Spleen (tissue), 11 donors: ENCODE results near the gene APOC3. TPM values are rescaled to one million over a fixed set of nuclear protein-coding genes. Genes with fewer than 3 reads are reported as not detected.
A peak's percentile ranks its signal among the peaks of the same experiment; 100 is the strongest.

Source experiments
- DNase-seq: peaks from one replicate; pipeline ENCODE4 v3.0.0-alpha.2; 2020
- H3K27ac ChIP-seq, 8 donors: fragments of 200-600 bp; sonication (generic) in 7 of 8; 1 replicate in 4 of 8; 2 replicates in 4 of 8; pipeline versions ENCODE4 v1.5.0 to v1.8.0; 2016 to 2021; ENCODE audit warnings: inconsistent platforms in 4 of 8, mild to moderate bottlenecking in 4 of 8, moderate library complexity in 1 of 8
- H3K27me3 ChIP-seq, 7 donors: fragments of 200-600 bp; sonication (generic) in 6 of 7; replicated peaks in 1 of 7; 1 replicate in 4 of 7; 2 replicates in 3 of 7; pipeline versions ENCODE4 v1.5.0 to v1.8.0; 2016 to 2021; ENCODE audit warnings: inconsistent platforms in 3 of 7, mild to moderate bottlenecking in 1 of 7
- H3K36me3 ChIP-seq, 6 donors: fragments of 200-600 bp; sonication (generic) in 5 of 6; 1 replicate in 4 of 6; 2 replicates in 2 of 6; pipeline versions ENCODE4 v1.5.0 to v1.8.0; 2016 to 2021; ENCODE audit warnings: inconsistent platforms in 2 of 6
- H3K4me1 ChIP-seq, 6 donors: fragments of 200-600 bp; sonication (generic) in 5 of 6; 1 replicate in 3 of 6; 2 replicates in 3 of 6; pipeline versions ENCODE4 v1.5.0 to v1.8.0; 2016 to 2021; ENCODE audit warnings: inconsistent platforms in 3 of 6
- H3K4me3 ChIP-seq, 8 donors: fragments of 200-600 bp; sonication (generic) in 7 of 8; 1 replicate in 4 of 8; 2 replicates in 4 of 8; pipeline versions ENCODE4 v1.5.0 to v1.8.0; 2016 to 2021; ENCODE audit warnings: inconsistent platforms in 4 of 8, mild to moderate bottlenecking in 4 of 8, moderate library complexity in 2 of 8
- H3K9me3 ChIP-seq, 8 donors: fragments of 200-600 bp; sonication (generic) in 7 of 8; 1 replicate in 4 of 8; 2 replicates in 4 of 8; pipeline versions ENCODE4 v1.5.0 to v1.8.0; 2016 to 2021; ENCODE audit warnings: inconsistent platforms in 4 of 8
- POLR2A ChIP-seq, 3 donors: fragments of 450-650 bp; IDR thresholded peaks; one replicate each; pipeline ENCODE4 v1.5.1; 2017; ENCODE audit warnings: antibody characterized with exemption in 3 of 3, mild to moderate bottlenecking in 1 of 3
- POLR2AphosphoS5 ChIP-seq, 3 donors: sonication (generic); formaldehyde crosslinking; IDR thresholded peaks; one replicate each; pipeline ENCODE4 v1.5.1; 2017; ENCODE audit warnings: antibody characterized with exemption in 3 of 3
- WGBS, 5 donors: extraction: QIAGEN DNeasy Blood & Tissue Kit in 3 of 5; methylation state at CpG; one replicate each; pipeline versions ENCODE4 v1.1.5 to v1.1.7; 2013 to 2018; 5-methylcytosine and 5-hydroxymethylcytosine counted together
- intact Hi-C: fragments of 100-400 bp; cut with DNase I; formaldehyde crosslinking; loops from one replicate; pipeline ENCODE4 v1.15.0; 2023; ENCODE audit warnings: low total_unique reads
- polyA plus RNA-seq, 3 donors: library from polyadenylated mRNA; stranded (reverse); fragments of 200-250 nt; gene quantifications; one replicate each; pipeline ENCODE4 v1.2.1, GENCODE V29; 2013
- total RNA-seq, 7 donors: library from RNA; depleted of rRNA in 3 of 7; stranded (reverse); fragments of >200 nt in 3 of 7; fragmentation: NEBNext Ultra II Directional in 4 of 7; extraction: Animal tissue kit (Norgen Biotek cat#: 25700) in 4 of 7; gene quantifications; one replicate each; pipeline versions ENCODE4 v1.1.0 to v1.2.1, GENCODE V29; 2016 to 2021
- TF ChIP-seq, protein P1 (sequence below), 11 experiments: fragments of 200-600 bp in 7 of 11; fragments of 450-650 bp in 4 of 11; sonication (generic) in 4 of 11; IDR thresholded peaks in 8 of 11; conservative IDR thresholded peaks in 3 of 11; 1 replicate in 7 of 11; 2 replicates in 4 of 11; pipeline versions ENCODE4 v1.4.0 to v1.8.0; 2016 to 2021; ENCODE audit warnings: antibody characterized with exemption in 11 of 11, inconsistent platforms in 4 of 11, mild to moderate bottlenecking in 1 of 11
- donor health status: healthy with polysubstance abuse.
- donor health status: DM: no; HTN: no; CAD: no; lungs with moderate emphysema.
- donor health status: DM: no; HTN: no; CAD: no.
- donor health status: Bipolar disorder and iron deficiency.
- donor health status: healthy.
- donor health status: DM: no; HTN: no; CAD: no.
- donor health status: DM: yes; HTN: yes; CAD: no.

APOC3 gene
- total and polyA plus RNA-seq, 10 donors: 0.70 TPM; not detected in 9

DNA sequence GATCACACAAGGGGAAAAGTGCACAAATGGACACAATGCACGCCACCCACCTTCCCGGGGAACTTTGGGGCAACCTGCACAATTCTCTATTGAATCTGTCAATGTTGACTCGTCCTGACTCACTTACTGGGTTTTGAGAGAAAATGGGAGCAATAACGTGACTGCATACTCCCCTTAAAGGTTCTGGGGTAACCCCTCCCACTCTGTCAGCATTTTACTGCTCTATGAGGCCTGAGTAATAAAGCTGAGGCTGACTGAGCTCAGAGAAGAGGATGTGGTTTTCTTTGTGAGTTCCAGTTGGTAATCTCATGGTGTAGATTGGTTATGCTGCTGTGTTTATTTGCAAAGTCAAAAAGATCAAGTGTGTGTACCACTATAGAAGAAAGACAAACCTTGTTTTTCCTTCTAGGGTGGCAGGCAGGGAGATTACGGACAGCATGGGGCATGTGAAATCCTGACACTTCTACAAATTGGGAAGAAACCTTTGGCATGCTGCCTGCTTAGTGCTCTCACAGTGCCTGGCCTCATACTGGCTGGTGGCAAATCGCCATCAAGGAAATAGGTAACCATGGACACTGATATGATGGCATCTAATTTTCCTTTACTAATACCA, 23.9 kb downstream of the APOC3 start:
- Histone ChIP-seq H3K27me3 (no peaks in the 10 kb centered on the region), H3K27ac (peak overlapping the region; percentile 39 to 89 (median 68)), H3K36me3 (peaks cover 0 to 61% (median 27%) of the 10 kb centered on the region in 6 donors), H3K4me3 (peak overlapping the region in 1 of 8 donors; percentile 36), H3K9me3 (no peaks in the 10 kb centered on the region), H3K4me1 (peaks cover 30 to 61% (median 45%) of the 10 kb centered on the region in 6 donors)
- intact Hi-C loops: no loop called here
- 29 to 51% (median 35%) methylated on average over 6 of the region's 6 CpGs for WGBS, 5 donors
- TF ChIP-seq POLR2A (IDR thresholded peaks at IDR 0.05) (no peak), POLR2AphosphoS5 (IDR thresholded peaks at IDR 0.05) (peak in 1 of 3 donors; percentile 34)
- TF ChIP-seq, protein P1, sequence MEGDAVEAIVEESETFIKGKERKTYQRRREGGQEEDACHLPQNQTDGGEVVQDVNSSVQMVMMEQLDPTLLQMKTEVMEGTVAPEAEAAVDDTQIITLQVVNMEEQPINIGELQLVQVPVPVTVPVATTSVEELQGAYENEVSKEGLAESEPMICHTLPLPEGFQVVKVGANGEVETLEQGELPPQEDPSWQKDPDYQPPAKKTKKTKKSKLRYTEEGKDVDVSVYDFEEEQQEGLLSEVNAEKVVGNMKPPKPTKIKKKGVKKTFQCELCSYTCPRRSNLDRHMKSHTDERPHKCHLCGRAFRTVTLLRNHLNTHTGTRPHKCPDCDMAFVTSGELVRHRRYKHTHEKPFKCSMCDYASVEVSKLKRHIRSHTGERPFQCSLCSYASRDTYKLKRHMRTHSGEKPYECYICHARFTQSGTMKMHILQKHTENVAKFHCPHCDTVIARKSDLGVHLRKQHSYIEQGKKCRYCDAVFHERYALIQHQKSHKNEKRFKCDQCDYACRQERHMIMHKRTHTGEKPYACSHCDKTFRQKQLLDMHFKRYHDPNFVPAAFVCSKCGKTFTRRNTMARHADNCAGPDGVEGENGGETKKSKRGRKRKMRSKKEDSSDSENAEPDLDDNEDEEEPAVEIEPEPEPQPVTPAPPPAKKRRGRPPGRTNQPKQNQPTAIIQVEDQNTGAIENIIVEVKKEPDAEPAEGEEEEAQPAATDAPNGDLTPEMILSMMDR (IDR thresholded peaks at IDR 0.05 in 8 of 11, conservative IDR thresholded peaks at IDR 0.05 in 3 of 11): no peak
- DNase-seq: no peak

DNA sequence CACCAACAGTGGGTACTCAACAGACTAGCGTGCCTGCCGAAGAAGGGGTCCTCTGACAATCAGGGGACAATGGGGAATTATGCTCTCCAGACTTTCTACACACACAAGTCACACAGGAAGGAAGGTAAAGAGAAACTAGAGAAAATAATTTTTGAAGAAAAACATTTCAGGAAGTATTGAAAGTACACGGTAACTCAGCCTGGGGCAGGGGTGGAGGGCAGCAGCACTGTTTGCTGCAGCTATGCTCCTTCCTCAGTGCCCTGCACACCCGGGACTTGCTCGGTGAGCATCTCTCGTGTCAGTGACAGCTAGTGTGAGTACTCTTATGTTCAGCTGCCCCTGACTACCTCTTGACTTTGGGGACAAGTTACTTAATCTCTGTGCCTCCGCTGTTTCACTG, 25.7 kb downstream of the APOC3 start:
- H3K36me3 ChIP-seq: peaks cover 0 to 65% (median 37%) of the 10 kb centered on the region in 6 donors

DNA sequence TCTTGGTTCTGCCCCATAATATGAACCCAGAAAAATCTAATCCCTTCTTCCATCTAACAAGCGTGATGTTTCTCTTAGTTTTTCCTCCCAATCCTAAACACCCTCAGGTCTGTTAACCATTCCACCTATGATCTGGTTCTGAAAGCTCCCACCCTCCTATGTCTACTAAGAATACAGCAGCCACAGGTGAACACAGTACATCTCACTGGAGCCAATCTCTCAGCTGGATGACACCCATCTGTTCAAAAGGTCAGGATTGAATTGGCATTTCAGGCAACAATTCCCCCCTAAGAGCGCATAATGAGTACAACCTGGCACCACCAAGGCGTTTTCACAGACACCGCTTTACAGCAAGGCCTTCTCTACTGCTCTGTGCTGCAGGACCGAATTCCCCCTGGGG, 26.7 kb downstream of the APOC3 start:
- no peaks in the 10 kb centered on the region for H3K9me3 ChIP-seq
- WGBS, 5 donors: 77 to 96% (median 90%) methylated on average over 5 of the region's 5 CpGs
- H3K27ac ChIP-seq: peak overlapping the region in 2 of 8 donors; percentile 14 to 37
- intact Hi-C loops: no loop called here
- TF ChIP-seq POLR2A (IDR thresholded peaks at IDR 0.05) (no peak), POLR2AphosphoS5 (IDR thresholded peaks at IDR 0.05) (no peak)
- TF ChIP-seq, protein P1 (IDR thresholded peaks at IDR 0.05 in 8 of 11, conservative IDR thresholded peaks at IDR 0.05 in 3 of 11): no peak
- no peak overlapping the region for H3K4me3 ChIP-seq
- no peaks in the 10 kb centered on the region for H3K27me3 ChIP-seq
- peaks cover 26 to 48% (median 37%) of the 10 kb centered on the region in 6 donors for H3K4me1 ChIP-seq
- peaks cover 2 to 75% (median 47%) of the 10 kb centered on the region in 6 donors for H3K36me3 ChIP-seq
- no peak for DNase-seq

More for the DNA sequence above, 25.7 kb downstream of the APOC3 start:
- no peaks in the 10 kb centered on the region for H3K9me3 ChIP-seq
- H3K4me3 ChIP-seq: no peak overlapping the region
- no peak for DNase-seq
- WGBS, 5 donors: 52 to 81% (median 67%) methylated on average over 7 of the region's 7 CpGs
- peak overlapping the region in 6 of 8 donors; percentile 7 to 89 (median 75) for H3K27ac ChIP-seq
- intact Hi-C loops: no loop called here
- TF ChIP-seq, protein P1 (IDR thresholded peaks at IDR 0.05 in 8 of 11, conservative IDR thresholded peaks at IDR 0.05 in 3 of 11): no peak
- TF ChIP-seq POLR2AphosphoS5 (IDR thresholded peaks at IDR 0.05) (no peak), POLR2A (IDR thresholded peaks at IDR 0.05) (no peak)
- no peaks in the 10 kb centered on the region for H3K27me3 ChIP-seq
- peaks cover 30 to 58% (median 44%) of the 10 kb centered on the region in 6 donors for H3K4me1 ChIP-seq

DNA sequence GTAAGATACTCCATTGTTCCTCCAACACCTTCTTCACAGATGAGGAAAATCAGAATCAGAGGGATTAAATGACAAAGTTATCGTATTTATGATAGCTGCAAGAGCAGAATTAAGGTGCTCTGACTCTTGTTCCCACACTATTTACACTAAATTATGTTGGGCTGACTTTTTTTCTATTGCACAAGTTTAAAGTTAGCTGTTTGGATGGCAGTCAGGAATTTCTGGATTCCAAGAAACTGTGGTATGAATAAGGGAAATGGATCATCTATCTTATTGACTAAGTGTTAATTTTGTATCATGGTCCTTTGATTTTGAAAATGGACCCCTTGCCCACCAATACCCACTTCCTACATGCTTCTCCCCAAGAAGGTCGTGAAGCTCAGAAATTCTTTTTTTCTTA, 27.6 kb downstream of the APOC3 start:
- peaks cover 17 to 39% (median 28%) of the 10 kb centered on the region in 6 donors for H3K4me1 ChIP-seq
- intact Hi-C loops: no loop called here
- 86 to 97% (median 92%) methylated on average over 2 of the region's 2 CpGs for WGBS, 5 donors
- no peak overlapping the region for H3K27ac ChIP-seq
- no peaks in the 10 kb centered on the region for H3K9me3 ChIP-seq
- H3K36me3 ChIP-seq: peaks cover 2 to 84% (median 56%) of the 10 kb centered on the region in 6 donors
- no peak for DNase-seq
- H3K27me3 ChIP-seq: no peaks in the 10 kb centered on the region
- TF ChIP-seq, protein P1 (IDR thresholded peaks at IDR 0.05 in 8 of 11, conservative IDR thresholded peaks at IDR 0.05 in 3 of 11): no peak
- TF ChIP-seq POLR2AphosphoS5 (IDR thresholded peaks at IDR 0.05) (no peak), POLR2A (IDR thresholded peaks at IDR 0.05) (no peak)
- no peak overlapping the region for H3K4me3 ChIP-seq
